GM10847 (cell line): ENCODE results near the gene BCKDK.

Experiments
- POLR2A ChIP-seq: IDR thresholded peaks from 2 replicates; pipeline ENCODE4 v1.6.1; 2011; ENCODE audit not compliant: insufficient read length; ENCODE audit errors: extremely low read depth

BCKDK gene

DNA sequence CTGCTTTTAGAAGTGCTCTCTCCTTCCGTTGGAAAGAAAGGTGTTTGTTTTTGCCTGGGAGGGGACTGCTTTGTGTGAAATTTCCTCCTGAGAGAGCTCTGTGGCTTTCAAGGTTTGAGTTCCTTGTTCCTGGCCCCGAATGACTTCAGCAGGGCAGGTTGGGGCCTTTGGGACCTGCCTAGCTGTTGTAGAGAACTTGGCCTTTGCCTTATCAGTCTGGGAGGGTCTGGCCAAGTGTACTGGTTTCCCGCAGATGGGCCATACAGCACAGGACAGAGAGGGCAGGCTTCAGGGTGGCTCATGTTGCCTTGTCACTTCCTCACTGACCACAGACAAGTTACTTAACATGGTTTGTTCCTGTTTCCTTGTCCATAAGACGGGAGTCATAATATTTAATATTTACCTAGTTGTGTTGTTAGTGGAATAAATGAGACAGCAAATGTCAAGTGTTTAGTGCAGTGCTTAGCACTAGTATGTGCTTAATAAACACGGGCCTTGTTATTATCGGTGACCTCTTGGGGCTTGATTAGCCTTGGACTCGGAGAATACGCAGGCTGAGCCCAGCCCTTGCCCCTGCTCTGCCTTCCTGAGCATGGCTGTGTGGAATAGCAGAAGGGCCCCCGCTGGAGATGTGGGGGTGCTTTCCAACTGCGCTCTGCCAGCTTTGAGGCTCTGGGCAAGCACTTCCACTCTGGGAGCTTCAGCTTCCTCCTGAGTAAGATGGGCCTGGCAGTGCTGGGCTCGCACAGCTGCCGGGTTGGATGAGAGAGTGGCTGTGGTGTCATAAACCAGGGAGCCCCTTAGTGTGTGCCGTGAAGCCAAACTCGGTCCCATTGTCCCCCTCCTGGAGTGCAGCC lies 20.8 kb downstream of the BCKDK start:
- TF ChIP-seq POLR2A: no peak

DNA sequence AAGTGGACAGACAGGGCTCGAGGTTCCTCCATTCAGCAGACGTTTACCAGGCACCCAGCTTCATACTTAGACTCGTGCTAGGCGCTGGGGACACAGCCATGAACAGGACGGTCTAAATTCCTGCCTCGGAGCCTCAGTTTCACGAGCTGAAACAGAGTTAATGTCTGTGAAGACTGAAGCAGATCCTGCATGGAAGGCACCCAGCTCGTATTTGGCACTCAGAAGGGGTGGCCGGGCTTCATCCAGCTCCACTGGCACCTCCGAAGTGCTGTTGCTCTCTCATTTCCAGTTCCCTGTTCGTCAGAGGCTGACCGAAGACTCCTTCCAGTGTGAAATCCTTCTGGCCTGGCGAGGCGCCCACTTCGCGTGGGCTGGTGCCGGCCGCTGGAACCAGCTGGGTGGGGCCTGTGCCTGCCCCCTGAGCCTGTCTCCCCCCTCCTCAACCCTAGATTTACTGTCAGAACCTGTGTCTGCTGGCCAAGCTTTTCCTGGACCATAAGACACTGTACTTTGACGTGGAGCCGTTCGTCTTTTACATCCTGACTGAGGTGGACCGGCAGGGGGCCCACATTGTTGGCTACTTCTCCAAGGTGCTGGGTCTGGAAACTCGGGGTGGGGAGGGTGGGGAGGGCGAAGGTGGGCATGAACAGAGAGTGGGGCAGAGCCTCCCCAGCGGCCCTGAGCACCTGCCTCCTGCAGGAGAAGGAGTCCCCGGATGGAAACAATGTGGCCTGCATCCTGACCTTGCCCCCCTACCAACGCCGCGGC lies 21.6 kb downstream of the BCKDK start:
- TF ChIP-seq POLR2A: no peak

DNA sequence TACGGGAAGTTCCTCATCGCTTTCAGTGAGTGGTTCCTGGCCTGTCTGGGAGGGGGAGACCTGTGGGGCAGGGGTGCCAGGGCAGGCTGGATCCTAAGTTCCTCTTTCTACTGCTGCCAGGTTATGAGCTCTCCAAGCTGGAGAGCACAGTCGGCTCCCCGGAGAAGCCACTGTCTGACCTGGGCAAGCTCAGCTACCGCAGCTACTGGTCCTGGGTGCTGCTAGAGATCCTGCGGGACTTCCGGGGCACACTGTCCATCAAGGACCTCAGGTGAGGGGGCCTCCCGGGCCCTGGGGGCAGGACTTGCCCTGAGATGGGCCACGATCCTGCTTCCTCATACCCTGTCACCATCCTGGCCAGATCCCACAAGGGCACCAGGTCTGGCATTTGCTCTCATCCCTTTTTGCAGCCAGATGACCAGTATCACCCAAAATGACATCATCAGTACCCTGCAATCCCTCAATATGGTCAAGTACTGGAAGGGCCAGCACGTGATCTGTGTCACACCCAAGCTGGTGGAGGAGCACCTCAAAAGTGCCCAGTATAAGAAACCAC lies 22.2 kb downstream of the BCKDK start:
- TF ChIP-seq POLR2A: no peak

DNA sequence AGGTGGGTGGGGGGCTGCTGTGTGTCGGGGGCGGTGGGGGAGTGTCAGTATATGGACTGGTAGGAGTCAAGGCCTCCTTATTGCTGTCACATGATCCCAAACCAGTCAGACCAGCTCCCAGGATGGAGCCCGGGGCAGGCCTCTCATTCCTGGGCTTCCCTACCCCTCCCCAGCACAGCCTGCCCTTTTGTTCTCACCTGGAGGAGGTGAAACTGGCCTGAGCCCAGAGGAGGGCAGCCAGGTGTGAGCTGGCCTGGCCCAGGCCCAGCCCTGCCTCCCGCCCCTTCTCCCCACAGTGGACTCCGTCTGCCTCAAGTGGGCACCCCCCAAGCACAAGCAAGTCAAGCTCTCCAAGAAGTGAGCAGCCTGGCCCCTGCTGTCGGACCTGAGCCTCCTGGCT lies 22.7 kb downstream of the BCKDK start:
- no peak for TF ChIP-seq POLR2A

DNA sequence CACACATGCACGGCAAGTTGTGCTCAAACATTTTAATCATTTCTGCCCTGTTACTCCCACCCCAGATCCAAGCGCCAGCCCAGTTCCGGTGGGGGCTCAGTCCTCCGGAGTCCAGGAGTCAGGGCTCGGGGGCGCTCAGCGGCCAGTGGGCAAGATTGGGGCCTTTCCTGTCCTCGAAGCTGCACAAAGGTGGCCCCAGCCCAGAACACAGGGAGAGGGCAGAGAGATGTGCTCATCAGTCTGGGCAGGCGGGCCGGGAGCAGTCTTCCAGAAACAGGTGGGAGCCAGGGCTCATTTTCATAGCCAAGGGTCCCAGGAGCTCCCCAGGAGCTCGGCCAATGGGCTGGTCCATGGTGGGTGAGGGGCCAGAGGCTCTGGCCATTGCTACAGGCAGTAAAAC lies 23.2 kb downstream of the BCKDK start:
- no peak for TF ChIP-seq POLR2A

DNA sequence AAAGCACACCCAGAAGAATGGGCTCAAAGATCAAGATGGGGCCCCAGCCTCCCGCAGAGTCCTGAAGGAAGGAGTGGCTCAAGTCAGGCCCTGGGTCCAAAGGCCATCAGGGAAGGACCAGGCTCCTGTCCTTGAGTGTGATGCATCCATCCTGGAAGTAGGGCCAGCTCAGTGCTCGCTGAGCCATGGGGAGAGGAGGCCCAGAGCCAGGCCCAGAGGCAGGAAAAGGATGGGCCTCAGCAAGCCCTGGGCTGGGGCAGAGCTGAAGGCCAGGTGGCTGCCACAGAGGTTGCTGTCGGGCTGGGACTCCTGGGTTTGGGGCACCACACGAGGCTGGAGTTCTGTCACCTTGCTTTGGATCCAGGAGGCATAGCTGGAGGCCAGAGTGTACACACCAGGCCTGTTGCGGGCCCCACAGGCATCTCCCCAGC lies 23.7 kb downstream of the BCKDK start:
- TF ChIP-seq POLR2A: no peak

DNA sequence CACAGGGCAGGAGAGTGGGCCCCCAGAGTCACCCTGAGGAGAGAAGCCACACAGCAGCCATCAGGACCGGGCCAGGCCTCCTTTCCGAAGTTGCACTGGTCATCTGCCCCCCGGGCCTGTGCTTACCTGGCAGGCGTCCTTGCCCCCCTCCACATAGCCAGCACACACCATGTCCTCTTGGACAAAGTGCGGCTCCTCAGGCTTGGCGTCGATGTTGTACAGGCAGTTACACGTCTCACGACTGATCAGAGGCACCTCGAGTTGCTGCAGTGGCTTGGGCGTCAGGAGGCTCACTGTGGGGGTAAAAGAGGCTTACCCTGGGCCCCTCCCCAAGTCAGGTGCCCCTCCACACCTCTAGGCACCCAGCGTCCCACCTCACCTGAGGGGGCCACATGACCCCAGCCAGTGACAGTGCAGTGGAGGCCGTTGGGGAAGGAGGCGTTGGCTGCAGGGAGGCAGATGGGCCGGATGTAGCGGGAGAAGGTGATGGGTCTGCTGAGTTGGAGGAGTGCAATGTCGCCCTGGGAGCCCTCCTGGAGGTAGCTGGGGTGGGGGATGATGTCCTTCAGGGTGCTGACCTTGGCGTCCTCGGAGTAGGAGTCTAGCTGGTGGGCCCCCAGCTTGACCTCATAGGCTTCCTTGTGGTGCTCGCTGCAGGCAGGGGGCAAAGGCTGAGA lies 24.3 kb downstream of the BCKDK start:
- TF ChIP-seq POLR2A: no peak

DNA sequence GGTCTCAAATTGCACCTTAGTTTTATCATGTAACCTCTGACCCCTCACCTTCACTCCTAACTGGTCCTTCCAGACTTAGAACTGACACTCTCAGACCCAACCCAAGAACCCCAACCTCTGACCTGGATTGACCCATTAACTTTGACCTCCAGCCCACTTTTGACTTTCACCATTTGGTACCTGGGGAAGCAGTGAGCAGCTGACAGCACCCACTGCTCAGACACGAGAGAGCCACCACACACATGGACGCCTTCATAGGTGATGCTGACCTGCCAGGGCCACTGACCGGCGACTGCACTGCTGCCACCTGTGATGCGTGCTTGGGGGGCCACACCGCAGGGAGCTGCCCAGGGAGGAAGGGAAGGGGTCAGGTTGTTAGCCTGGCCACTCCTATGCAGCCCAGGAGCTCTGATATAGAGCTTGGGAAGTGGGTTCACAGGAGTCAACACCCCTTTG lies 24.9 kb downstream of the BCKDK start:
- no peak for TF ChIP-seq POLR2A

DNA sequence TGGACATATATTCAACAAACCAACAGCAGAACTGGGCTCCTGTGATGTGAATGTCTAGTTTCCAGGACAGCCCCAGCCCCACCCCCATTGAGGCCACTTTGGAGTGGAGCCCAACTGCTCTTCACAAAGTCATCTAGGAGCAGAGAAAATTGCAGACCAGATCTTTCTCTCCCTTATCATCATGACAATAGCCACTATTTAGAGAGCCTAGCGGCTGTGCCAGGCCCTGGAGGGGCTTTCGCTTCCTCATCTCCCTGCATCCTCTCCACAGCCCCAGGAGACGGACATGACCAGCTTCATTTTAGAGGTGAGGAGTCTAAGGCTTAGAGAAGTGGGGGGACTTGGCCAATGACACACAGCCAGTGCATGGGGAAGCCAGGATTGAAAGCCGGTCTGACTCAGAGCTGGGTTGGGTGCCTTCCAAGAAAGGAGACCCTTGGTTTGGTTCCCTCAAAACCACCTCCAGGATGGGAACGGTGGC lies 25.9 kb downstream of the BCKDK start:
- no peak for TF ChIP-seq POLR2A

DNA sequence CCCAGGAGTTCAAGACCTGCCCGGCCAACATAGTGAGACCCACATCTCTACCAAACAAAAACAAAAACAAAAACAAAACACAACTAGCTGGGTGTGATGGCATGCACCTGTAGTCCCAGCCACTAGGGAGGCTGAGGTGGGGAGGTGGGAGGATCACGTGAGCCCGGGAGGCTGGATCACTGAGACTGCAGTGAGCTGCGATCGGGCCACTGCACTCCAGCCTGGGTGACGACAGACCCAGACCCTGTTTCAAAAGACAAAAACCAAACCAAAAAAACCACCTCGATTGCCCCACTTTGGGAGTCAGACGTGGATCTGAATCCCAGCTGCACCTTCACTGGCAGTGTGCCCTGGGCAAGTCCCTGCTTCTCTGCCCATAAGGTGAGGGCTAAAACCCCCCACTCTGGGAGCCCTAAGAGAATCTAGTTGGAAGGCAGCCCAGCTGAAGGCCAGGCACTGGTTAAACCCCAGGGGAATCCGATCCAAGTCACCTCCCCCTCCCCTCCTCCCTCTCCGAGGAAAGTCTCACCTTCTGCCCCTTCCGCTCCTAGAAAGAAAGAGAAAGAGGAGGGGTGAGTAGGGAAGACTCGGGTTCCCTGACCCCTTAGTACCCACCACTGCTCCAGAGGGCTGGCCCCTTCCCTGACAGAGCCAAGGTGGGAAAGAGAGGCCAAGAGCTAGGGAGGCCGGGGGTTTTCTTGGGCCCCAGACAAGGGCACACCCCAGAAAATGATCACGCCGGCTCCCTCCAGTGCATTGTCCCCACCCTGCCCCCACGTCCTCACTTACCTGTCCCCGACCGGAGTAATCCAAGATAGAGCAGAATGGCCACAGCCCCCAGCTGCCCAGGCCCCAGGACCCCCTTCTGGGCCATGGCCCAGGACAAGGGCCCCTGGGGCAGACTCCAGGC lies 26.7 kb downstream of the BCKDK start:
- TF ChIP-seq POLR2A: no peak

DNA sequence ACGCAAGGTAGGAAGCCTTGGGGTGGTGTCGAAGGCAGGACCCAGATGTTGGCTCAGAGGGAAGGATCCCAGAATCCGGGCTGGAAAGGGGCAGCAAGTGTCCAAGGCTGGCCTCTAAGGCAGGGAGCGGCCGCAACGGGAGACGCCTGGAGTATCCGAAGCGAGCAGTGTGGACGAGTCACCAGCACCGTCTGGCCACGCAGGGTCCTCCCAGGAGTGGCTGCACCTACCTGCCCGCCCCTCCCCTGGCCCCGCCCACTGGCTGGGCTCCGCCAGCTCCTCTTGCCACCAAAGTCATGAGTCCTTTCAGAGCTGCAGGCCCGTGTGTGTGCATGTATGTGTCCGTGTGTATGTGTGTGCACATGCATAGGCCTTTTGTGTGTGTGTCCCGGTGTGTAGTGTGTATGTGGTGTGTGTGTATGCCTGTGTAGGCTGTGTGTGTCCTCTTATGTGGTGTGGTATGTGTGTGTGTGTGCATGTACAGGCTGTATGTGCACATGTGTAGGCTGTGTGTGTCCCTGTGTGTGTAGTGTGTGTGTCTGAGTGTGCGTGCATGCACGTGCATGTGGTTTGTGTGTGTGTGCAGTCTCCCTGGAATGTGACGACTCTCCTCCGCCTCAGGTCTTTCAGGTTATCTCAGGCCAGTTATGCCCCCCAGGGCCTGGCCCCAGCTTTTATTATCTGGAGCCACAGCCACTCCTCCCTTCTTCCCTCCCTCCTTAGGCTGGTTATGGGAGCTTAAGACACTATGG lies 27.5 kb downstream of the BCKDK start, which contains the start of gene PRSS8:
Gene PRSS8 (minus strand): TSS at position 193 of the 752 bp plus-strand sequence. CDS start 229 bp downstream, outside the sequence.
- TF ChIP-seq POLR2A: no peak

DNA sequence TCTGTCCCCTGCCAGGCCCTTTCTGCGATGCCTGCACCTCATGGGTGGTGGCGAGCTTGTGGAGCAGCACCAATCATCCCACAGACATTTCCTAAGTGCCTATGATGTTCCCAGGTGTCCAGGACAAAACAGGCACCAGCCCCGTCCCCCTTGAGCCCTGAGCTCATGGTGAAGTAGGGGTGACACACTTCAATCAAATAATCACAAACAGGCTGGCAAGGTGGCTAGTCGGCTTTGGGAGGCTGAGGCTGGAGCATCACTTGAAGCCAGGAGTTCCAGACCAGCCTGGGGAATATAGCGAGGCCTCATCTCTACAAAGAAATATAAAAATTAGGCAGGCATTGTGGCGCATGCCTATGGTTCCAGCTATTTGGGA lies 28.1 kb downstream of the BCKDK start:
- no peak for TF ChIP-seq POLR2A

DNA sequence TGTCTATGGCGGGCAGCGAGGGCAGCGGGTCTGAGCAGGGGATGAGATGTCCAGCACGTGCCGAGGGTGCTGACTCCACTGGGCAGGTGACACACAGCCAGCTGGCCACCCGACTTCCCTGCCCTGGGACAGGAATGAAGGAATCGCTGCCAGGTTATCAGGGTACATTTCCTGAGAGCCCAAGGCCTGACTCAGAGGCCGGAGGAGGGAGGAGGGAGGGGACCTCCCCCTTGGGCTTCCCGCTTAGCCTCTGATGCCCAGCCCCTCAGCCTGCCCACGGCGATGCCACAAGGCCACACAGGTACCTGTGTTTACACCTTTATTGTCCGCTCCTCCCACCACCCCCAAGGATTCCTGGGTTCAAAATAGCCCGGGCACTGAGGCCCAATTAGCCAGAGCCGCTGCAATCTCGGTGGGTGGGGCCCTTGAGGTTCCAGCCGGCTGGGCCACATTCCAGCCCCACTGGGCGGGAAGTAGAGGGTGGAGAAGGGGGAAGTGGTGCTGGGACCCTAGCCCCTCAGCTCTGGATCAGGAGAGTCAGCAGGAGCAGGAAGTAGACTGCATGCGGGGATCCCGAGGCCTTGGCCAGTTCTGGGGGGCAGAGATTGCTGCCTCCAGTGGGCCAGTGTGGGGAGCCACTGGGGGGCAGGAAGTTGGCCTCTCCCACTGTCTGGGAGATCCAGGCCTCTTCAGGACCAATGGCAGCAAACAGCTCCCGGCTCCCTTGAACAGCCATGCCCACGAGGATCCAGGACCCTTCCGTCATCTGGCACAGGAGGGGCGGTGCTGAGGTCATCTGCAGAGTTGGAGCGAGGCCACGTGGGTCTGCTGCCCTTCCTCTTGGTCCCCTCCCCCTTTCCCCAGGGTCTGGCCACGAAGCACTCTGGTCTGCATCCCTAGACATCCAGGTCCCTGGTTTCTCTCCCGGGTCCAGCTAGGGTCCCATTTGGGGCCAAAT lies 30.7 kb downstream of the BCKDK start:
- TF ChIP-seq POLR2A: no peak
